GM23338 (cell line): ENCODE data around the gene BCL2. TPM values are rescaled to one million over a fixed set of nuclear protein-coding genes. Genes with fewer than 3 reads are reported as not detected.

Experiments used
- ATAC-seq: fragments of 200-7000 bp; cut with Tn5 transposase; 3 replicates; pipeline ENCODE4 v1.9.1; 2020
- DNase-seq: peaks from one replicate; pipeline ENCODE4 v3.0.0-alpha.2; 2015; ENCODE audit warnings: low spot score
- H2AFZ ChIP-seq: fragments of 200-600 bp; sonication (generic); 2 replicates; pipeline ENCODE4 v1.8.0; 2016; ENCODE audit warnings: antibody characterized with exemption, mild to moderate bottlenecking, moderate library complexity
- H3F3A ChIP-seq: fragments of 200-600 bp; sonication (generic); replicated peaks from 2 replicates; pipeline ENCODE4 v1.8.0; 2017; ENCODE audit warnings: antibody characterized with exemption, mixed run types, low read depth
- H3K27ac ChIP-seq: fragments of 200-600 bp; sonication (generic); 2 replicates; pipeline ENCODE4 v1.6.1; 2016; ENCODE audit warnings: low read depth
- H3K27me3 ChIP-seq: fragments of 200-600 bp; sonication (generic); 2 replicates; pipeline ENCODE4 v1.8.0; 2016; ENCODE audit warnings: mild to moderate bottlenecking, mixed run types, moderate library complexity; ENCODE audit not compliant: insufficient read depth
- H3K36me3 ChIP-seq: fragments of 200-600 bp; sonication (generic); 2 replicates; pipeline ENCODE4 v1.8.0; 2016; ENCODE audit warnings: mild to moderate bottlenecking; ENCODE audit not compliant: insufficient read depth
- H3K4me1 ChIP-seq: fragments of 200-600 bp; sonication (generic); 2 replicates; pipeline ENCODE4 v1.8.0; 2016; ENCODE audit warnings: mild to moderate bottlenecking, moderate library complexity; ENCODE audit not compliant: insufficient read depth
- H3K4me2 ChIP-seq: fragments of 200-600 bp; sonication (generic); 2 replicates; pipeline ENCODE4 v1.7.1; 2017; ENCODE audit warnings: mixed run types
- H3K4me3 ChIP-seq: fragments of 200-600 bp; sonication (generic); 2 replicates; pipeline ENCODE4 v1.6.1; 2016; ENCODE audit warnings: mixed run types
- H3K79me2 ChIP-seq: fragments of 200-600 bp; sonication (generic); replicated peaks from 2 replicates; pipeline ENCODE4 v1.8.0; 2017; ENCODE audit warnings: mild to moderate bottlenecking; ENCODE audit not compliant: insufficient read depth
- H3K9me2 ChIP-seq: fragments of 200-600 bp; sonication (generic); 2 replicates; pipeline ENCODE4 v1.8.0; 2017; ENCODE audit not compliant: insufficient read depth
- H4K20me1 ChIP-seq: fragments of 200-600 bp; sonication (generic); replicated peaks from 2 replicates; pipeline ENCODE4 v1.8.0; 2017; ENCODE audit warnings: mild to moderate bottlenecking; ENCODE audit not compliant: insufficient read depth
- H3K27ac Mint-ChIP-seq: 2 replicates; pipeline ENCODE4 v1.8.0; 2020; ENCODE audit warnings: inconsistent platforms, mild to moderate bottlenecking, moderate library complexity, mixed read lengths
- H3K27me3 Mint-ChIP-seq: 3 replicates; pipeline ENCODE4 v1.8.0; 2022; ENCODE audit warnings: low read depth, mild to moderate bottlenecking, moderate library complexity, mixed read lengths, inconsistent platforms; ENCODE audit not compliant: insufficient read depth, poor library complexity
- H3K36me3 Mint-ChIP-seq: 3 replicates; pipeline ENCODE4 v1.8.0; 2021; ENCODE audit warnings: low read depth, mild to moderate bottlenecking, inconsistent platforms, moderate library complexity, mixed read lengths
- H3K4me1 Mint-ChIP-seq: 3 replicates; pipeline ENCODE4 v1.8.0; 2020; ENCODE audit warnings: mild to moderate bottlenecking, inconsistent platforms, mixed read lengths
- H3K4me3 Mint-ChIP-seq: 3 replicates; pipeline ENCODE4 v1.8.0; 2021; ENCODE audit warnings: moderate library complexity, mild to moderate bottlenecking, inconsistent platforms, mixed read lengths
- H3K9me3 Mint-ChIP-seq: 3 replicates; pipeline ENCODE4 v1.8.0; 2020; ENCODE audit warnings: moderate library complexity, mild to moderate bottlenecking, inconsistent platforms, mixed read lengths
- CREB1 ChIP-seq: fragments of 250-450 bp; sonication (Bioruptor Pico); IDR thresholded peaks from 2 replicates; pipeline ENCODE4 v1.5.0; 2020; ENCODE audit warnings: low read depth, mild to moderate bottlenecking, moderate library complexity
- ETS1 ChIP-seq: IDR thresholded peaks from 2 replicates; pipeline ENCODE4 v1.6.1; 2016; ENCODE audit warnings: antibody characterized with exemption
- EZH2phosphoT487 ChIP-seq: fragments of 200-600 bp; sonication (generic); IDR thresholded peaks from one replicate; pipeline ENCODE4 v1.8.1; 2018; ENCODE audit warnings: antibody characterized with exemption; ENCODE audit not compliant: unreplicated experiment
- JUNB ChIP-seq: IDR thresholded peaks from one replicate; pipeline ENCODE4 v1.6.1; 2016; ENCODE audit warnings: antibody characterized with exemption; ENCODE audit not compliant: unreplicated experiment
- NANOG ChIP-seq: IDR thresholded peaks from 2 replicates; pipeline ENCODE4 v1.6.1; 2016; ENCODE audit warnings: antibody characterized with exemption, borderline replicate concordance
- POLR2AphosphoS5 ChIP-seq: IDR thresholded peaks from 2 replicates; pipeline ENCODE4 v1.6.1; 2016; ENCODE audit warnings: antibody characterized with exemption, low read depth
- STAT1 ChIP-seq: IDR thresholded peaks from one replicate; pipeline ENCODE4 v1.6.1; 2016; ENCODE audit warnings: antibody characterized with exemption; ENCODE audit not compliant: unreplicated experiment
- ZNF114 ChIP-seq: fragments of 250-450 bp; sonication (Bioruptor Pico); IDR thresholded peaks from 2 replicates; pipeline ENCODE4 v1.5.0; 2020; ENCODE audit warnings: mild to moderate bottlenecking, moderate library complexity
- ZNF331 ChIP-seq: fragments of 250-450 bp; sonication (Bioruptor Pico); IDR thresholded peaks from 2 replicates; pipeline ENCODE4 v1.5.0; 2020; ENCODE audit warnings: low read depth, mild to moderate bottlenecking, moderate library complexity
- ZNF462 ChIP-seq: fragments of 250-450 bp; sonication (Bioruptor Pico); IDR thresholded peaks from 2 replicates; pipeline ENCODE4 v1.5.0; 2020; ENCODE audit warnings: mild to moderate bottlenecking, moderate library complexity
- polyA plus RNA-seq: library from polyadenylated mRNA; unstranded; fragments of >200 nt; fragmentation: Nextera tagmentation; extraction: Ambion mirVana; gene quantifications from 2 replicates; pipeline ENCODE4 v1.2.1, GENCODE V29; 2016
- total RNA-seq: library from RNA; depleted of rRNA; stranded (reverse); fragments of >200 nt; shearing (Covaris generic); gene quantifications from 2 replicates; pipeline ENCODE4 v1.2.3, GENCODE V29; 2014

The BCL2 gene
- total and polyA plus RNA-seq, 2 experiments from 2014 or later: 1.2 to 4.0 TPM

GRCh38 chr18:63107171-63107845 is 212.3 kb downstream of the BCL2 start (continued):
- TF ChIP-seq ETS1: no peak
- TF ChIP-seq ZNF331: no peak
- TF ChIP-seq POLR2AphosphoS5: no peak
- no peak for TF ChIP-seq EZH2phosphoT487

- H3K36me3 Mint-ChIP-seq: peaks cover 4% of the 10 kb centered on the region; the same call in 2 of the 3 replicates
Observed at GRCh38 chr18:63106727-63107126, 212.8 kb downstream of the BCL2 start.

More at GRCh38 chr18:63106727-63107126, 212.8 kb downstream of the BCL2 start:
- TF ChIP-seq ETS1 (no peak), POLR2AphosphoS5 (no peak), JUNB (no peak), STAT1 (no peak), CREB1 (CRISPR knock-in tag) (no peak), ZNF462 (no peak), ZNF114 (CRISPR knock-in tag) (no peak), NANOG (no peak), ZNF331 (no peak)
- Histone ChIP-seq H3K27me3 (no peaks in the 10 kb centered on the region), H3K4me1 (no peaks in the 10 kb centered on the region), H3K4me2 (no peak overlapping the region), H3K27ac (no peak overlapping the region), H3K9me2 (0 out of 2 replicates have a peak, but pooled peaks cover 7% of the 10 kb centered on the region), H3K36me3 (no peaks in the 10 kb centered on the region), H4K20me1 (no peaks in the 10 kb centered on the region), H3K4me3 (no peak overlapping the region), H3F3A (no peaks in the 10 kb centered on the region), H2AFZ (no peak overlapping the region), H3K79me2 (no peaks in the 10 kb centered on the region)
- no peak for DNase-seq
- H3K9me3 Mint-ChIP-seq: peaks cover 6% of the 10 kb centered on the region; the same call in 2 of the 3 replicates
- peaks cover 2% of the 10 kb centered on the region for H3K27me3 Mint-ChIP-seq
- ATAC-seq: no peak
- peaks cover 13% of the 10 kb centered on the region; the same call in 2 of the 3 replicates for H3K4me1 Mint-ChIP-seq
- H3K27ac Mint-ChIP-seq: no peak overlapping the region
- H3K4me3 Mint-ChIP-seq: no peak overlapping the region
